Mesenchymal stem cell (in vitro differentiated cells and primary cell): ENCODE data around the gene OPCML.

ENCODE experiments used
- DNase-seq: peaks from one replicate; pipeline ENCODE4 v3.0.0-alpha.2; 2013
- H2AFZ ChIP-seq: one replicate; pipeline ENCODE4 v1.6.1; 2013; ENCODE audit warnings: low read depth, mild to moderate bottlenecking, control low read depth, inconsistent platforms, low read length, moderate library complexity
- H2AK5ac ChIP-seq: 2 replicates; pipeline ENCODE4 v1.6.1; 2013; ENCODE audit warnings: low read length, moderate library complexity, mild to moderate bottlenecking, inconsistent platforms; ENCODE audit not compliant: severe bottlenecking
- H2BK120ac ChIP-seq: one replicate; pipeline ENCODE4 v1.6.1; 2013; ENCODE audit warnings: low read depth, mild to moderate bottlenecking, inconsistent platforms, low read length, moderate library complexity
- H2BK12ac ChIP-seq, 2 experiments: one replicate each; pipeline ENCODE4 v1.6.1; 2013; ENCODE audit warnings: inconsistent platforms in 2 of 2, low read length in 2 of 2, mild to moderate bottlenecking in 2 of 2, moderate library complexity in 2 of 2, control low read depth in 1 of 2
- H2BK15ac ChIP-seq: one replicate; pipeline ENCODE4 v1.6.1; 2013; ENCODE audit warnings: mild to moderate bottlenecking, low read depth, inconsistent platforms; ENCODE audit not compliant: poor library complexity, severe bottlenecking
- H2BK5ac ChIP-seq: 2 replicates; pipeline ENCODE4 v1.6.1; 2013; ENCODE audit warnings: low read depth, mild to moderate bottlenecking, low read length, control low read depth, inconsistent platforms; ENCODE audit not compliant: poor library complexity, severe bottlenecking
- H3K14ac ChIP-seq, 2 experiments: one replicate each; pipeline ENCODE4 v1.6.1; 2013; ENCODE audit warnings: inconsistent platforms in 2 of 2, low read length in 2 of 2, control low read depth in 1 of 2, mild to moderate bottlenecking in 1 of 2, moderate library complexity in 1 of 2
- H3K18ac ChIP-seq, 2 experiments: one replicate each; pipeline ENCODE4 v1.6.1; 2013; ENCODE audit warnings: inconsistent platforms in 2 of 2, low read length in 2 of 2, control low read depth in 1 of 2, low read depth in 1 of 2, mild to moderate bottlenecking in 1 of 2
- H3K23ac ChIP-seq, 2 experiments: one replicate each; pipeline ENCODE4 v1.6.1; 2013; ENCODE audit warnings: inconsistent platforms in 2 of 2, low read length in 2 of 2, mild to moderate bottlenecking in 2 of 2, moderate library complexity in 2 of 2, control low read depth in 1 of 2
- H3K27ac ChIP-seq: 2 replicates; pipeline ENCODE4 v1.5.1; 2013; ENCODE audit warnings: mild to moderate bottlenecking, moderate library complexity, low read length, control low read depth, inconsistent platforms; ENCODE audit not compliant: poor library complexity, severe bottlenecking
- H3K27me3 ChIP-seq, 2 experiments: 2 replicates each; pipeline versions ENCODE4 v1.6.1 to v1.7.0; 2013; ENCODE audit warnings: low read length in 2 of 2, mild to moderate bottlenecking in 2 of 2, moderate library complexity in 2 of 2, control low read depth in 1 of 2, inconsistent platforms in 1 of 2; ENCODE audit not compliant: control insufficient read depth in 1 of 2, insufficient read depth in 1 of 2
- H3K36me3 ChIP-seq, 2 experiments: 2 replicates each; pipeline versions ENCODE4 v1.6.1 to v1.7.0; 2013; ENCODE audit warnings: low read length in 2 of 2, control low read depth in 1 of 2, inconsistent platforms in 1 of 2, low read depth in 1 of 2, mild to moderate bottlenecking in 1 of 2; ENCODE audit not compliant: insufficient read depth in 2 of 2, control insufficient read depth in 1 of 2
- H3K4ac ChIP-seq, 2 experiments: one replicate each; pipeline ENCODE4 v1.6.1; 2013; ENCODE audit warnings: inconsistent platforms in 2 of 2, low read length in 2 of 2, mild to moderate bottlenecking in 2 of 2, moderate library complexity in 2 of 2, control low read depth in 1 of 2, low read depth in 1 of 2
- H3K4me1 ChIP-seq: 2 replicates; pipeline ENCODE4 v1.6.1; 2013; ENCODE audit warnings: low read depth, low read length, control low read depth; ENCODE audit not compliant: control insufficient read depth, insufficient read depth
- H3K4me2 ChIP-seq: 2 replicates; pipeline ENCODE4 v1.6.1; 2013; ENCODE audit warnings: low read length, mild to moderate bottlenecking, inconsistent platforms; ENCODE audit not compliant: poor library complexity, severe bottlenecking
- H3K4me3 ChIP-seq, 2 experiments: 2 replicates each; pipeline versions ENCODE4 v1.5.1 to v1.7.0; 2013; ENCODE audit warnings: low read length in 2 of 2, mild to moderate bottlenecking in 2 of 2, control low read depth in 1 of 2, low read depth in 1 of 2; ENCODE audit not compliant: insufficient read depth in 1 of 2
- H3K79me1 ChIP-seq: replicated peaks from 2 replicates; pipeline ENCODE4 v1.6.1; 2013; ENCODE audit warnings: mild to moderate bottlenecking, control low read depth, low read length, inconsistent platforms; ENCODE audit not compliant: poor library complexity, severe bottlenecking
- H3K9ac ChIP-seq: 2 replicates; pipeline ENCODE4 v1.7.0; 2013; ENCODE audit warnings: mild to moderate bottlenecking, low read length, moderate library complexity
- H3K9me3 ChIP-seq: 2 replicates; pipeline ENCODE4 v1.7.0; 2013; ENCODE audit warnings: mild to moderate bottlenecking, low read length; ENCODE audit not compliant: control insufficient read depth
- H4K8ac ChIP-seq: one replicate; pipeline ENCODE4 v1.6.1; 2013; ENCODE audit warnings: inconsistent platforms, mild to moderate bottlenecking, low read length, moderate library complexity
- H4K91ac ChIP-seq: one replicate; pipeline ENCODE4 v1.6.1; 2013; ENCODE audit warnings: mild to moderate bottlenecking, low read length, inconsistent platforms
- WGBS: methylation state at CpG from one replicate; pipeline ENCODE4 v1.1.7; 2013; ENCODE audit warnings: mixed read lengths; 5-methylcytosine and 5-hydroxymethylcytosine counted together

Gene OPCML

GRCh38 chr11:133519560-133519959, 12.7 kb downstream of the OPCML start:
- Histone ChIP-seq H3K14ac (no peak overlapping the region), H3K9ac (no peak overlapping the region), H2AFZ (no peak overlapping the region), H3K4me3 (no peak overlapping the region), H3K27ac (no peak overlapping the region), H3K9me3 (no peaks in the 10 kb centered on the region), H4K91ac (no peak overlapping the region), H2BK12ac (no peak overlapping the region), H3K18ac (no peak overlapping the region), H3K4me2 (no peak overlapping the region), H2AK5ac (no peak overlapping the region), H4K8ac (no peak overlapping the region), H3K79me1 (no peaks in the 10 kb centered on the region), H3K36me3 (no peaks in the 10 kb centered on the region), H3K23ac (no peak overlapping the region), H2BK120ac (no peak overlapping the region), H3K4me1 (no peaks in the 10 kb centered on the region), H3K4ac (no peak overlapping the region), H2BK15ac (no peak overlapping the region), H3K27me3 (no peaks in the 10 kb centered on the region), H2BK5ac (no peak overlapping the region)
- DNase-seq, result no peak
- WGBS, result 76% methylated on average over 3 of the region's 3 CpGs

- DNase-seq, result no peak
- Histone ChIP-seq H3K9ac (no peak overlapping the region), H2BK120ac (no peak overlapping the region), H2AFZ (no peak overlapping the region), H3K23ac (no peak overlapping the region), H3K18ac (no peak overlapping the region), H3K4me3 (no peak overlapping the region), H3K9me3 (no peaks in the 10 kb centered on the region), H3K4me2 (no peak overlapping the region), H3K4ac (no peak overlapping the region), H3K27me3 (no peaks in the 10 kb centered on the region), H3K36me3 (no peaks in the 10 kb centered on the region), H3K4me1 (no peaks in the 10 kb centered on the region), H2BK15ac (no peak overlapping the region), H2BK12ac (no peak overlapping the region), H3K14ac (no peak overlapping the region), H3K27ac (no peak overlapping the region), H2BK5ac (no peak overlapping the region), H4K91ac (no peak overlapping the region), H2AK5ac (no peak overlapping the region), H4K8ac (no peak overlapping the region), H3K79me1 (no peaks in the 10 kb centered on the region)
- whole genome bisulfite sequencing, result 54% methylated on average over 7 of the region's 7 CpGs
Observed at GRCh38 chr11:133518702-133519264, 13.5 kb downstream of the OPCML start.

- WGBS, result 79% methylated on average over 6 of the region's 8 CpGs
- no peaks in the 10 kb centered on the region for H3K36me3 ChIP-seq
- H3K4me2 ChIP-seq, result no peak overlapping the region
- H3K9ac ChIP-seq, result no peak overlapping the region
- H4K8ac ChIP-seq, result no peak overlapping the region
- no peak overlapping the region for H4K91ac ChIP-seq
- H3K23ac ChIP-seq, result no peak overlapping the region
- no peak overlapping the region for H3K27ac ChIP-seq
- no peak overlapping the region for H2AK5ac ChIP-seq
- no peaks in the 10 kb centered on the region for H3K9me3 ChIP-seq
- H3K4me1 ChIP-seq, result no peaks in the 10 kb centered on the region
- H3K14ac ChIP-seq, result no peak overlapping the region
- no peak overlapping the region for H3K18ac ChIP-seq
- H3K79me1 ChIP-seq, result no peaks in the 10 kb centered on the region
- no peak overlapping the region for H2AFZ ChIP-seq
- no peak overlapping the region for H2BK5ac ChIP-seq
- no peaks in the 10 kb centered on the region for H3K27me3 ChIP-seq
- no peak overlapping the region for H2BK120ac ChIP-seq
- no peak overlapping the region for H3K4me3 ChIP-seq
- H2BK15ac ChIP-seq, result no peak overlapping the region
- no peak overlapping the region for H2BK12ac ChIP-seq
- no peak overlapping the region for H3K4ac ChIP-seq
- DNase-seq, result no peak
Observed at GRCh38 chr11:133516845-133517244, 15.5 kb downstream of the OPCML start.

- Histone ChIP-seq H3K23ac (no peak overlapping the region), H3K4ac (no peak overlapping the region), H2AK5ac (no peak overlapping the region), H3K4me3 (no peak overlapping the region), H4K8ac (no peak overlapping the region), H3K14ac (no peak overlapping the region), H4K91ac (no peak overlapping the region), H3K9me3 (no peaks in the 10 kb centered on the region), H2AFZ (no peak overlapping the region), H2BK5ac (no peak overlapping the region), H3K27ac (no peak overlapping the region), H2BK120ac (no peak overlapping the region), H3K4me1 (no peaks in the 10 kb centered on the region), H3K18ac (no peak overlapping the region), H2BK15ac (no peak overlapping the region), H3K9ac (no peak overlapping the region), H3K4me2 (no peak overlapping the region), H3K36me3 (no peaks in the 10 kb centered on the region), H3K27me3 (no peaks in the 10 kb centered on the region), H2BK12ac (no peak overlapping the region), H3K79me1 (no peaks in the 10 kb centered on the region)
- no peak for DNase-seq
- 63% methylated on average over 2 of the region's 2 CpGs for WGBS
Observed at GRCh38 chr11:133515107-133515506, 17.2 kb downstream of the OPCML start.
